Ishikawa (cell line): ENCODE results near the gene CTNNA3.

ENCODE experiments used
- CEBPB ChIP-seq: IDR thresholded peaks from 2 replicates; pipeline ENCODE4 v1.6.1; 2012
- CREB1 ChIP-seq: IDR thresholded peaks from 2 replicates; pipeline ENCODE4 v1.6.1; 2012; ENCODE audit warnings: low read depth
- EGR1 ChIP-seq: IDR thresholded peaks from 2 replicates; pipeline ENCODE4 v1.6.1; 2012
- EP300 ChIP-seq: IDR thresholded peaks from 2 replicates; pipeline ENCODE4 v1.6.1; 2012; ENCODE audit warnings: borderline replicate concordance
- FOXM1 ChIP-seq: IDR thresholded peaks from 2 replicates; pipeline ENCODE4 v1.6.1; 2012; ENCODE audit warnings: low read depth, borderline replicate concordance
- NFIC ChIP-seq: IDR thresholded peaks from 2 replicates; pipeline ENCODE4 v1.6.1; 2012
- RAD21 ChIP-seq: IDR thresholded peaks from 2 replicates; pipeline ENCODE4 v1.6.1; 2012; ENCODE audit warnings: low read depth
- TAF1 ChIP-seq: IDR thresholded peaks from 2 replicates; pipeline ENCODE4 v1.6.1; 2012; ENCODE audit warnings: low read depth, mild to moderate bottlenecking
- TEAD4 ChIP-seq: IDR thresholded peaks from 2 replicates; pipeline ENCODE4 v1.6.1; 2012
- USF1 ChIP-seq: IDR thresholded peaks from 2 replicates; pipeline ENCODE4 v1.6.1; 2012
- YY1 ChIP-seq: IDR thresholded peaks from 2 replicates; pipeline ENCODE4 v1.6.1; 2012; ENCODE audit warnings: low read depth
- ZBTB7A ChIP-seq: IDR thresholded peaks from 2 replicates; pipeline ENCODE4 v1.6.1; 2012; ENCODE audit warnings: low read depth
- TF ChIP-seq, protein P1 (sequence below): IDR thresholded peaks from 2 replicates; pipeline ENCODE4 v1.6.1; 2012
- TF ChIP-seq, protein P2 (sequence below): IDR thresholded peaks from 2 replicates; pipeline ENCODE4 v1.6.1; 2012; ENCODE audit warnings: low read depth, mild to moderate bottlenecking

GRCh38 chr10:66350622-66351399 is 1345.2 kb downstream of the CTNNA3 start:
- TF ChIP-seq RAD21 = no peak
- TF ChIP-seq, protein P1, sequence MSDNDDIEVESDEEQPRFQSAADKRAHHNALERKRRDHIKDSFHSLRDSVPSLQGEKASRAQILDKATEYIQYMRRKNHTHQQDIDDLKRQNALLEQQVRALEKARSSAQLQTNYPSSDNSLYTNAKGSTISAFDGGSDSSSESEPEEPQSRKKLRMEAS = no peak
- TF ChIP-seq, protein P2, sequence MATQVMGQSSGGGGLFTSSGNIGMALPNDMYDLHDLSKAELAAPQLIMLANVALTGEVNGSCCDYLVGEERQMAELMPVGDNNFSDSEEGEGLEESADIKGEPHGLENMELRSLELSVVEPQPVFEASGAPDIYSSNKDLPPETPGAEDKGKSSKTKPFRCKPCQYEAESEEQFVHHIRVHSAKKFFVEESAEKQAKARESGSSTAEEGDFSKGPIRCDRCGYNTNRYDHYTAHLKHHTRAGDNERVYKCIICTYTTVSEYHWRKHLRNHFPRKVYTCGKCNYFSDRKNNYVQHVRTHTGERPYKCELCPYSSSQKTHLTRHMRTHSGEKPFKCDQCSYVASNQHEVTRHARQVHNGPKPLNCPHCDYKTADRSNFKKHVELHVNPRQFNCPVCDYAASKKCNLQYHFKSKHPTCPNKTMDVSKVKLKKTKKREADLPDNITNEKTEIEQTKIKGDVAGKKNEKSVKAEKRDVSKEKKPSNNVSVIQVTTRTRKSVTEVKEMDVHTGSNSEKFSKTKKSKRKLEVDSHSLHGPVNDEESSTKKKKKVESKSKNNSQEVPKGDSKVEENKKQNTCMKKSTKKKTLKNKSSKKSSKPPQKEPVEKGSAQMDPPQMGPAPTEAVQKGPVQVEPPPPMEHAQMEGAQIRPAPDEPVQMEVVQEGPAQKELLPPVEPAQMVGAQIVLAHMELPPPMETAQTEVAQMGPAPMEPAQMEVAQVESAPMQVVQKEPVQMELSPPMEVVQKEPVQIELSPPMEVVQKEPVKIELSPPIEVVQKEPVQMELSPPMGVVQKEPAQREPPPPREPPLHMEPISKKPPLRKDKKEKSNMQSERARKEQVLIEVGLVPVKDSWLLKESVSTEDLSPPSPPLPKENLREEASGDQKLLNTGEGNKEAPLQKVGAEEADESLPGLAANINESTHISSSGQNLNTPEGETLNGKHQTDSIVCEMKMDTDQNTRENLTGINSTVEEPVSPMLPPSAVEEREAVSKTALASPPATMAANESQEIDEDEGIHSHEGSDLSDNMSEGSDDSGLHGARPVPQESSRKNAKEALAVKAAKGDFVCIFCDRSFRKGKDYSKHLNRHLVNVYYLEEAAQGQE = no peak
- no peak for TF ChIP-seq FOXM1
- TF ChIP-seq CEBPB = no peak
- TF ChIP-seq ZBTB7A = no peak
- no peak for TF ChIP-seq YY1
- no peak for TF ChIP-seq EP300
- no peak for TF ChIP-seq EGR1
- TF ChIP-seq USF1 = no peak
- TF ChIP-seq CREB1 = no peak
- no peak for TF ChIP-seq TAF1
- TF ChIP-seq NFIC = no peak
- TF ChIP-seq TEAD4 = no peak
